HEK293 (cell line): ENCODE measurements around the gene YTHDC2.

ENCODE experiments used
- REST ChIP-seq: fragments of 450-650 bp; formaldehyde crosslinking; IDR thresholded peaks from 2 replicates; pipeline ENCODE4 v1.5.1; 2016; ENCODE audit warnings: missing biosample characterization, missing genetic modification characterization
- ZNF132 ChIP-seq: fragments of 450-650 bp; formaldehyde crosslinking; IDR thresholded peaks from 2 replicates; pipeline ENCODE4 v1.5.1; 2017; ENCODE audit warnings: missing biosample characterization, missing genetic modification characterization, borderline replicate concordance
- ZNF16 ChIP-seq: fragments of 450-650 bp; formaldehyde crosslinking; IDR thresholded peaks from 2 replicates; pipeline ENCODE4 v1.5.1; 2016; ENCODE audit warnings: low read depth, missing biosample characterization, missing genetic modification characterization
- ZNF354C ChIP-seq: fragments of 450-650 bp; formaldehyde crosslinking; IDR thresholded peaks from 2 replicates; pipeline ENCODE4 v1.5.1; 2016; ENCODE audit warnings: missing biosample characterization, missing genetic modification characterization, low read depth, borderline replicate concordance
- TF ChIP-seq, protein P1 (sequence below): fragments of 450-650 bp; IDR thresholded peaks from 2 replicates; pipeline ENCODE4 v1.5.1; 2018; ENCODE audit warnings: missing biosample characterization, missing genetic modification characterization
- TF ChIP-seq, protein P2 (sequence below): fragments of 450-650 bp; formaldehyde crosslinking; IDR thresholded peaks from 2 replicates; pipeline ENCODE4 v1.5.1; 2016; ENCODE audit warnings: missing biosample characterization, missing genetic modification characterization

DNA sequence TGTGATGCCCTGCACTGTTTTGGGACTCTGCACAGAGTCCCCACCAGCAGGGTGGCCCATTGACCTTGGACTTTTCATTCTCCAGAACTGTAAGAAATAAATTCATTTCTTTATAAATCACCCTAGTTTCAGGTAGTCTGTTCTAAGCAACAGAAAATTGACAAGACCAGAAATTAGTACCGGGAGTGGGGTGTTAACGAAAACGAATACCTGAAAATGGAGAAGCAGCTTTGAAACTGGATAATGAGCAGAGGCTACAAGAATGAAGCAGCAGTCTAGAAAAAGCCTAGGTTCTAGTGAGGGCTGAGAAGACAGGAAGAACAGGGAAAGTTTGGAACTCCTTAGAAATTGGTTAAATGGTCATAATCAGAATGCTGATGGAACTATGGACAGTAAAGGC lies 23.2 kb upstream of the YTHDC2 start:
- TF ChIP-seq, protein P1, sequence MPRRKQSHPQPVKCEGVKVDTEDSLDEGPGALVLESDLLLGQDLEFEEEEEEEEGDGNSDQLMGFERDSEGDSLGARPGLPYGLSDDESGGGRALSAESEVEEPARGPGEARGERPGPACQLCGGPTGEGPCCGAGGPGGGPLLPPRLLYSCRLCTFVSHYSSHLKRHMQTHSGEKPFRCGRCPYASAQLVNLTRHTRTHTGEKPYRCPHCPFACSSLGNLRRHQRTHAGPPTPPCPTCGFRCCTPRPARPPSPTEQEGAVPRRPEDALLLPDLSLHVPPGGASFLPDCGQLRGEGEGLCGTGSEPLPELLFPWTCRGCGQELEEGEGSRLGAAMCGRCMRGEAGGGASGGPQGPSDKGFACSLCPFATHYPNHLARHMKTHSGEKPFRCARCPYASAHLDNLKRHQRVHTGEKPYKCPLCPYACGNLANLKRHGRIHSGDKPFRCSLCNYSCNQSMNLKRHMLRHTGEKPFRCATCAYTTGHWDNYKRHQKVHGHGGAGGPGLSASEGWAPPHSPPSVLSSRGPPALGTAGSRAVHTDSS: no peak
- TF ChIP-seq REST (tag by site-specific recombination): no peak
- no peak for TF ChIP-seq ZNF132 (tag by site-specific recombination)
- no peak for TF ChIP-seq ZNF16 (tag by site-specific recombination)
- TF ChIP-seq, protein P2, sequence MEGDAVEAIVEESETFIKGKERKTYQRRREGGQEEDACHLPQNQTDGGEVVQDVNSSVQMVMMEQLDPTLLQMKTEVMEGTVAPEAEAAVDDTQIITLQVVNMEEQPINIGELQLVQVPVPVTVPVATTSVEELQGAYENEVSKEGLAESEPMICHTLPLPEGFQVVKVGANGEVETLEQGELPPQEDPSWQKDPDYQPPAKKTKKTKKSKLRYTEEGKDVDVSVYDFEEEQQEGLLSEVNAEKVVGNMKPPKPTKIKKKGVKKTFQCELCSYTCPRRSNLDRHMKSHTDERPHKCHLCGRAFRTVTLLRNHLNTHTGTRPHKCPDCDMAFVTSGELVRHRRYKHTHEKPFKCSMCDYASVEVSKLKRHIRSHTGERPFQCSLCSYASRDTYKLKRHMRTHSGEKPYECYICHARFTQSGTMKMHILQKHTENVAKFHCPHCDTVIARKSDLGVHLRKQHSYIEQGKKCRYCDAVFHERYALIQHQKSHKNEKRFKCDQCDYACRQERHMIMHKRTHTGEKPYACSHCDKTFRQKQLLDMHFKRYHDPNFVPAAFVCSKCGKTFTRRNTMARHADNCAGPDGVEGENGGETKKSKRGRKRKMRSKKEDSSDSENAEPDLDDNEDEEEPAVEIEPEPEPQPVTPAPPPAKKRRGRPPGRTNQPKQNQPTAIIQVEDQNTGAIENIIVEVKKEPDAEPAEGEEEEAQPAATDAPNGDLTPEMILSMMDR (tag by site-specific recombination): no peak
- TF ChIP-seq ZNF354C (tag by site-specific recombination): no peak
